Measurements from ENCODE around the gene ABHD12B. TPM values are rescaled to one million over a fixed set of nuclear protein-coding genes. Genes with fewer than 3 reads are reported as not detected.

ABHD12B gene
- total and polyA plus RNA-seq, 2 donors (not counting 1 experiment from before 2014, with no cell fraction given), result under 0.01 TPM; not detected in 1

DNA sequence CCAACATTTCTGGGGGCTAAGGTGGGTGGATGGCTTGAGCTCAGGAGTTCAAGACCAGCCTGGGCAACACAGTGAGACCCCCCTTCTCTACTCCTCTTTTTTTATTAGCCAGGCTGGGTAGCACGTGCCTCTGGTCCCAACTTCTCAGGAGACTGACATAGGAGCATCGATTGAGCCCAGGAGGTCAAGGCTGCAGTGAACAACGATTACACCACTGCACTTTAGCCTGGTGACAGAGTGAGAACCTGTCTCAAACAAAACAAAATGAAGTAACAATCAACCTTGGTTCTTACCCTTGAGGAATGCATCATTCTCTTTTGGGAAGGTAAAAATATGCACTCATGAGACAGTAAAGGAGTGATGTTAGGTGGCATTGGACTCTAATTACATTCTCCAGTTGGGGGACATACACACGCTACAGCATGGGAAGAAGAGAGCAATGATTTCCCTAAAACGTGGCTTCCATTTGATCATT, 37.0 kb upstream of the ABHD12B start:
- TF ChIP-seq CTCF (conservative IDR thresholded peaks at IDR 0.05 in 1 of 2, IDR thresholded peaks at IDR 0.05 in 1 of 2; ENCODE audit: low read depth in 1 of 2, low read length in 2 of 2) (no peak), EZH2 (IDR thresholded peaks at IDR 0.05; ENCODE audit: low read length, missing control alignments) (no peak)
- Histone ChIP-seq H3K36me3 (ENCODE audit: control insufficient read depth, insufficient read depth, low read length) (no peaks in the 10 kb centered on the region), H2AFZ (ENCODE audit: low read length) (no peak overlapping the region), H3K9me3 (ENCODE audit: control insufficient read depth, insufficient read depth, low read depth, low read length) (no peaks in the 10 kb centered on the region), H3K4me3 (replicated peaks in 1 of 4; ENCODE audit: control extremely low read depth in 1 of 4, insufficient read depth in 1 of 4, low read depth in 3 of 4, low read length in 4 of 4) (no peak overlapping the region), H3K4me1 (ENCODE audit: control insufficient read depth, extremely low read depth, insufficient read depth, low read length) (peaks cover 7% of the 10 kb centered on the region), H3K79me2 (ENCODE audit: control insufficient read depth, insufficient read depth, low read length) (peaks cover 4% of the 10 kb centered on the region), H3K27me3 (ENCODE audit: control insufficient read depth, insufficient read depth, low read length) (no peaks in the 10 kb centered on the region), H3K9ac (ENCODE audit: insufficient read depth, low read length) (no peak overlapping the region), H3K4me2 (ENCODE audit: extremely low read depth, insufficient read depth, low read length) (no peak overlapping the region), H4K20me1 (ENCODE audit: control insufficient read depth, extremely low read depth, insufficient read depth, low read length) (no peaks in the 10 kb centered on the region), H3K27ac (ENCODE audit: insufficient read depth, low read length) (no peak overlapping the region)
- no peak for DNase-seq (ENCODE audit: low read depth in 2 of 2)

DNA sequence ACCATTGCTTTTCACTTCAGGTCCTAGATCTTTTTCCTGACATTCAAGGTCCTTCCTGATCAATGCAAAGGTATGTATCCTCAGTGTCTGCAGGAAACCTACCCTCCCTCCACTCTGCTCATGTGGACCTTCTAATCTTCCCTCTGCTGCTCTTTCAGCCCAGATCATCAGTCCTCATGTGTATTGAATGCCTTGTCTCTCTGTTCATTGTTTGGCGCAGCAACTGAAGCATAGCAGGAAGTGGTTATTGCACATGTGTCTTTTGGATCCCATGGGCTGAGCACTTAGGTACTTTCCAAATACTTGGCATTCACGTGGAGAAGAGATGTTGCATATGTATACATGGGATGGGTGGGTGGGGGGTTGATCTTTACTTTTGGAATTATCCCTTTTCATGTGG, 36.6 kb upstream of the ABHD12B start:
- Histone ChIP-seq H3K4me1 (ENCODE audit: control insufficient read depth, extremely low read depth, insufficient read depth, low read length) (peaks cover 7% of the 10 kb centered on the region), H3K4me3 (replicated peaks in 1 of 4; ENCODE audit: control extremely low read depth in 1 of 4, insufficient read depth in 1 of 4, low read depth in 3 of 4, low read length in 4 of 4) (no peak overlapping the region), H3K36me3 (ENCODE audit: control insufficient read depth, insufficient read depth, low read length) (no peaks in the 10 kb centered on the region), H3K9ac (ENCODE audit: insufficient read depth, low read length) (no peak overlapping the region), H2AFZ (ENCODE audit: low read length) (no peak overlapping the region), H3K4me2 (ENCODE audit: extremely low read depth, insufficient read depth, low read length) (no peak overlapping the region), H3K79me2 (ENCODE audit: control insufficient read depth, insufficient read depth, low read length) (peaks cover under 1% of the 10 kb centered on the region), H4K20me1 (ENCODE audit: control insufficient read depth, extremely low read depth, insufficient read depth, low read length) (no peaks in the 10 kb centered on the region), H3K27me3 (ENCODE audit: control insufficient read depth, insufficient read depth, low read length) (no peaks in the 10 kb centered on the region), H3K9me3 (ENCODE audit: control insufficient read depth, insufficient read depth, low read depth, low read length) (no peaks in the 10 kb centered on the region), H3K27ac (ENCODE audit: insufficient read depth, low read length) (no peak overlapping the region)
- DNase-seq (ENCODE audit: low read depth in 2 of 2), result peak in 1 of 2 donors; percentile 45
- TF ChIP-seq CTCF (conservative IDR thresholded peaks at IDR 0.05 in 1 of 2, IDR thresholded peaks at IDR 0.05 in 1 of 2; ENCODE audit: low read depth in 1 of 2, low read length in 2 of 2) (no peak), EZH2 (IDR thresholded peaks at IDR 0.05; ENCODE audit: low read length, missing control alignments) (no peak)

GRCh38 chr14:50836515-50836914, 35.3 kb upstream of the ABHD12B start:
- peaks cover 5% of the 10 kb centered on the region for H3K4me1 ChIP-seq (ENCODE audit: control insufficient read depth, extremely low read depth, insufficient read depth, low read length)
- H3K79me2 ChIP-seq (ENCODE audit: control insufficient read depth, insufficient read depth, low read length), result no peaks in the 10 kb centered on the region
- no peaks in the 10 kb centered on the region for H4K20me1 ChIP-seq (ENCODE audit: control insufficient read depth, extremely low read depth, insufficient read depth, low read length)
- DNase-seq (ENCODE audit: low read depth in 2 of 2), result no peak
- no peak overlapping the region for H3K9ac ChIP-seq (ENCODE audit: insufficient read depth, low read length)
- no peak overlapping the region for H3K4me2 ChIP-seq (ENCODE audit: extremely low read depth, insufficient read depth, low read length)
- H3K36me3 ChIP-seq (ENCODE audit: control insufficient read depth, insufficient read depth, low read length), result no peaks in the 10 kb centered on the region
- H2AFZ ChIP-seq (ENCODE audit: low read length), result no peak overlapping the region
- no peak overlapping the region for H3K27ac ChIP-seq (ENCODE audit: insufficient read depth, low read length)
- no peaks in the 10 kb centered on the region for H3K27me3 ChIP-seq (ENCODE audit: control insufficient read depth, insufficient read depth, low read length)
- no peak overlapping the region for H3K4me3 ChIP-seq (replicated peaks in 1 of 4; ENCODE audit: control extremely low read depth in 1 of 4, insufficient read depth in 1 of 4, low read depth in 3 of 4, low read length in 4 of 4)
- H3K9me3 ChIP-seq (ENCODE audit: control insufficient read depth, insufficient read depth, low read depth, low read length), result no peaks in the 10 kb centered on the region
- TF ChIP-seq CTCF (conservative IDR thresholded peaks at IDR 0.05 in 1 of 2, IDR thresholded peaks at IDR 0.05 in 1 of 2; ENCODE audit: low read depth in 1 of 2, low read length in 2 of 2) (no peak), EZH2 (IDR thresholded peaks at IDR 0.05; ENCODE audit: low read length, missing control alignments) (no peak)

All from fibroblast of lung (primary cell).